Renal cortical epithelial cell (primary cell): Measurements from ENCODE around the gene ITGB2. TPM values are rescaled to one million over a fixed set of nuclear protein-coding genes. Genes with fewer than 3 reads are reported as not detected.
"Not testable (repeated sequence)": the region's sequence is repeated elsewhere in the genome, so short reads cannot be mapped to it uniquely, and the experiment has no call there.

Experiments
- DNase-seq: peaks from one replicate; pipeline ENCODE4 v3.0.0-alpha.2; 2011; ENCODE audit warnings: low read depth
- total RNA-seq: library from RNA; depleted of rRNA; stranded (reverse); fragments of >200 nt; gene quantifications from 2 replicates; pipeline ENCODE4 v1.2.3, GENCODE V29; 2014

ITGB2 gene
- total RNA-seq, 1 donor from 2014 or later: 8.8 TPM

GRCh38 chr21:44926331-44927101 lies 5.8 kb upstream of the ITGB2 start:
- DNase-seq: peak; percentile 71

GRCh38 chr21:44925378-44925755 lies 4.7 kb upstream of the ITGB2 start:
- no peak for DNase-seq

GRCh38 chr21:44924606-44925377 lies 4.1 kb upstream of the ITGB2 start:
- DNase-seq: peak; percentile 81

GRCh38 chr21:44923480-44924084 lies 2.9 kb upstream of the ITGB2 start:
- DNase-seq: no peak

- DNase-seq: no peak
Measured at GRCh38 chr21:44921928-44922327, 1.2 kb upstream of the ITGB2 start.

DNA sequence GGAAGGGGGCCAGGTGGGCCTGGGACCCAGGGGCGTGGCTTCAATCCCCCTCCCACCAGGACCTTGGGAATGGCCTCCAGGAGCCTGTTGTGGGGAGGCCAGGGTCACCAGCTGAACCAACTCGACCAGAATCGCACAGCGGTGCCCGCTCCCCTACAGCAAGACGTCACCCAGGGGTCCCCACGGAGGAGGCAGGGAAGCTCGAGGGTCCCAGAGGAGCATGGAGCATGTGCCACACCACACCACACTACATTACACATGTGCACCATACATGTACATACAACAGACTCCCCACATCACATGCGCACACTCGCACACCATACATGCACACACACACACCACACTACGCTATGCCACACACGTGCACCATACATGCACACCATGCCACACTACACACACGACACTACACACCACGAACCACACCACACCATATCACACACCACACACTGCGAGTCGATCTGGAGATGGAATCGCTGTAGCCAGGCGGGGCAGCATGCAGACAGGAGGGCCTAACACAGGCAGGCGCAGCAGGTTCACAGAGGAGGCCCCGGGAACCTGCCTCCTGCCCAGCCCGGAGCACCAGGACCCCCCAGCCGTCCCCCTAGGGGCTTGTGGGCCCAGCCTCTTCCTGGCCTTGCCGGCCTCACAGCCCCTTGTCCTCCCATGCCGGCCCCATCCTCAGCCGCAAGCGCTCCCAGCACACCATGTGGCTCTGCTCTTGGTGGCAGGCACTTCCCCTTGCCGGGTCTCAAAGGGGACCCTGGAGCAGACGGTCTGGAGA lies 596 bp downstream of the ITGB2 start:
- DNase-seq: no peak

DNA sequence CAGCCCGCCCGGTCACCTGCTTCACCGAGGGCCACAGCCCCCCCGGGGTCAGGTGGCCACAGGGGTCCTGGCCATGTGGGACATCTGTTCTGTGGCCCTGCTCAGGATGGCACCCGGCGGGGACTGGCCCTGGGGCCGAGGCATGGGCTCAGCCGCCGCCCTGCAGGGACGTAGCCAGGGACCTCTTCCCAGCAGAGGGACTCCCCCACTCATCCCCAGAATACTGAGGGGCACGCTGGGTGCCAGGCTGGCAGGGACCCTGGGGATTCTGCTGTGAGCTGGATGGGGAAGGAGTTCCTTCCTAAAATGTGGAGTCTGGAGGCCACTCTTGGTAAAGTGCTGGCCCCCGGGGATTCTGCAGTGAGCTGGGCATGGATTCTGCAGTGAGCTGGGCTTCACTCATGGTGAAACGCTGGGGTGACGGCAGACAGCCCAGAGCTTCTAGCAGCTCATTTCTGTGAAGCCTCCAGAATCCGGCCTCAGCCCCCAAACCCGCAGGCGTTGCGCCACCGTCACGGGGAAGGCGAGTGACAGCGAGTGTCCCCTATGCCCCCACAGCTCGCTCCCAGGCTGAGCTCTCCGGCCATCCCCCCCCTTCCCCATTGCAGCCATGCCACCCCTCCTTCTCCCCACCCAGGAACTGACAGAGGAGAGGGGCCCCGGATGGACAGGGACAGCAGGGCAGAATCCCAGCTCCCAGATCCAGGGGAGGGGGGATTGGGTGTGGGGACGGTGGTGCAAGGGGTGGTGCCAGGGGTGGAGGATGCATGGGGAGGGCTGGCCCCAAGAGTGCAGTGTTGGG lies 1.4 kb downstream of the ITGB2 start:
- no peak for DNase-seq

DNA sequence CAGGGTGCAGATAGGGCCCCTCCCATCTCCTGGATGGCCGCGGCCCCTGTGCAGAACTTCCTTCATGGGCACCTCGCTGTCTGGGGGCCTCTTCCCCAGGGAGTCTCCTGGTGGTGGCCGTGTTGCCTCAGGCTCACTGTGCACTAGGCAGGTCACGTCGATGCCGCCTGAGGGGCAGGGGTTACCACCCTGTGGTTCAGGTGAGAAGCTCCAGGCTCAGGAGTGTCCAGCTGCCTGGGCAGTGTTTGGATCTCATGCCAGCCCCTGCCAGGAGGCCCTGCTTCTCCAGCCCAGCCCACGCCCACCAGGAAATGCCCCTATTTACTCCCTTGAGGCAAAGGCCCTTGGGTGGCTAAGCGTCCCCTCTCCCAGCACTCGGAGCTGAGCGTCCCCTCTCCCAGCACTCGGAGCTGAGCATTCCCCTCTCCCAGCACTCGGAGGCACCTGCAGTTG lies 2.1 kb downstream of the ITGB2 start:
- DNase-seq: no peak

DNA sequence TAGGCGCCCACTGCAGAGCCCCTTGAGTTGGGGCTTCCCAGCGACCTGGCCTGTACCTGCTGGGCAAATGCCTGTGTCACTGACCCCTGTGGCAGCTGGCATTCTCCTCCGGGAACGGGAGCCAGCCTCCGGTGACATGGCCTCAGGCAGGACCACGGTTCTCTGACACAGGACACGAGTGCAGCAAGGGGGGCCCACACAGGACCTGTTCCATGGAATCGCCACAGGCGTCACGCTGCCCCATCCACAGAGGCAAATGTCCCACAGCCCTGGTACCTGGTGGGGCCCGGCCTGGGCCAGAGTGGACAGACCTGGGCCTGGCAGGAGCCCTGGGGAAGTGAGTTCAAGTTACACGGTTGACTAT lies 2.6 kb downstream of the ITGB2 start:
- no peak for DNase-seq

DNA sequence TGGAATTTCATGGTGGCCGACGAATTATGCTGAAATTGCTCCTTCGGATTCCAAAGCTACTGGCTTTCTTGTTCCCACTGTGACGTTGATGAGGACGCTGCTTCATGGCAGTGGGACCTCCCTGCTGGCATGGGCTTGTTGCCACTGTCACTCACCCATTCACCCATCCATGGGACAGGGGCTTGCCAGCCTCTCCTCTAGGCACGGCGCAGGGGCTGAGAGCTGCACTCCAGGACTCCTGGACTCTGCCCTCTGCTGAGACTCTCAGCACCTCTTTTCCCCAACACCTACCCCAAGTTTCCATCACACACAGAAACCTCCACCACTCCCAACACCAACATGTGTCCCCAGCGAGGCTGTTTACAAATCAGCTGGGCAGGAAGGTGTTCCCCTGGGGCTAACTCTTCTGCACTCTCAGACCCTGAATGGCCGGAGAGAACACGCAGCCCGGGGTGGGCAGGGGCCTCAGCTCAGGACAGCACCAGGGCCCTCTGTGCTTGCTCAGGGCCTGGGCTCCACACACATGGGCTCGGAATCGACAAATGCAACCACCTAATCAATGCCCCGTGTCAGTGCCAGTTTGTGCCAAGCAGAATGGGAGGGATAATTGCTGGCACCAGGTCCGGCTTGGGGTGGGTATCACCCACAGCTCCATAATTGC lies 3.1 kb downstream of the ITGB2 start:
- DNase-seq: no peak

DNA sequence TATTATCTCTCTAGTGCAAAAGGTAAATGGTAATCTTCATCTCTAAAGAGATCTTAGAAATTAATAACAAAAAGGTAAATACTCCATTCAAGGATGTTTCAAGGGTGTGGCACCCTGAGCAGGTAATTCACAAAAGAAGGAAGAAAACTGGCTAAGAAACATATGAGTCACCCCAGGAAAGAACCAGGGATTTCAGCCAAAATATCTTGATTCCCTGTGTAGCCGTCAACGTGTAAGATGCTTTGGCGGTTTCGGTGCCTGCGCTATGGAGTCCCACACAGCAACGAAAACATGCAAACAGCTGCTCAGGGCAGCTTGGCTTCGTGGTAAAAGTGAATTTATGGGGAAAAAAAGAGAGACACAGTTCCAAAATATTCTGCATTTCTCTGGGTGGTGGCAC lies 3.7 kb downstream of the ITGB2 start:
- DNase-seq: peak; percentile 7

DNA sequence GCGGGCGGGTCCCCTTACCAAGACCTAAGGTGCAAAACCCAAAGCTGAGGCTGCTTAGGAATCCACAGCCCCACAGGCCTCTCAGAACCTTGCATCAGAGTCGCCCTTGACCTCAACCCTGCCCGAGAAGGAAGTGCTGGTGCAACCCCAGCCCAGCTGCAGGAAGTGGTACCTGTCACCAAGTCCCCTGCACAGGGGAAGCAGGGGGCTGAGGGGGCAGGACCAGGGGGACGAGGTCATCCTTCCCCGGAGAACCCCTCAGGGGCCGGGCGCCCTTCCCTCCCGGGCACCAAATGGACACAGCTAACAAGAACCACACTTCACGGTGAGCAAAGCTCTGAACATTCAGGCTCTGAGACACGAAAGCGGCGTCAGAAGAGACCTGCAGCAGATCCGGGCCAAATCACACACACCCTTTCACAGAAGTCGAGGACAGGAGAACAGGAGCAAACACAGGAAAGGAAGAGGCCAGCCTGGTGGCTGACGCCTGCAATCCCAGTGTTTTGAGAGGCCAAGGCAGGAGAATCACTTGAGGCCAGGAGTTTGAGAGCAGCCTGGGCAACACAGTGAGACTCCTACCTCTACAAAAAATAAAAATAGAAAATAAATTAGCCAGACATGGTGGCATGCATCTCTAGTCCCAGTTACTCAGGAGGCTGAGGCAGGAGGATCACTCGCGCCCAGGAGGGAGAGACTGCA lies 6.4 kb downstream of the ITGB2 start:
- no peak for DNase-seq

DNA sequence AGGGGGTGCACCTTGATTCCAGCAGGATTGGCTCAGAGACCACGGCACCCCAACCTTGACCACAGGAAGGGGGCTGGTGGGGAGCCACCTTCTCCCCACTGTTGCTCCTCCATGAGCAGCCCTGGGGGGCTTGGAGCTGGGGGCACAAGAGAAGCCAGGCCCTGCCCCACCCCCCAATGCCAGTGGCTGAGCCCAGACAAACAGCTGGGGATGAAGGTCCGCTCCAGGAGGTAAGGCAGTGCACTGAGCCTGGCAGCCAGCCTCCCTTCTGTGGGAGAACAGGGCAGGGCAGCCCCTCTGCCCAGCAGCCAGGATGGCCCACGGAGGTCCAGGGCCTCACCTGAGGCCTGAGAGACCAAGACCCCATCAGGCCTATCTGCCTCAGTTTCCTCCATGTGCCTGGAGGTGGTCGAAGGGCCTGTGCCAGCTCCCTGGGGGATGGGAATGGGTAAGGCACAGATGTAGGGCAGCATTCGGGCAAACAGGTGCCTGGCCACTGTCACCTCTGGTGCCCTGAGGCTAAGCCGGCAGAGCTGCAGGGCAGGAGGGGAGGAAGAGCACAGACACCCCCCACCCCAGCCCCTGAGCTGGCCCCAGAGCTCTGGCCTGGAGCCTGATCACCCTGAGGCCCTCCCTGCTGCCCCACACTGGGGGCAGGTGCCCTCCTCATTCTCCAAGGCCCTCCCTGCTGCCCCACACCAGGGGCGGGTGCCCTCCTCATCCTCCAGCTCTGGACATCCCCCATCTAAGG lies 7.1 kb downstream of the ITGB2 start:
- DNase-seq: no peak

GRCh38 chr21:44912506-44913412 lies 7.9 kb downstream of the ITGB2 start:
- DNase-seq: not testable (repeated sequence)

DNA sequence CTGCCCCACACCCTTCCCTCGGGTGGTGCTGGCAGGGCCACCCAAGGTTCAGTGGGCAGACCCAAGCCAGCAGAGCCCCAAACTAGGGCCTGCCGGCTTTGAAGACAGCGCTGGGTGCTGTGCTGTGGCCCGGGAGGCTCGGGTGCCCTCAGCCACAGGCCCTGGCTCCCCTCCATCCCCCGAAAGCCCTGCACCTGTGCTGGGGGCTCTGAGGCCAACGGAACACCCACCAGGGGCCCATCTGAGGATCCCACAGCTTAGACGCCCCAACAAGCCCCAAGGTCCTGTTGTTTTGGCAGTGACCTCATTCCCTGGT lies 8.6 kb downstream of the ITGB2 start:
- no peak for DNase-seq

DNA sequence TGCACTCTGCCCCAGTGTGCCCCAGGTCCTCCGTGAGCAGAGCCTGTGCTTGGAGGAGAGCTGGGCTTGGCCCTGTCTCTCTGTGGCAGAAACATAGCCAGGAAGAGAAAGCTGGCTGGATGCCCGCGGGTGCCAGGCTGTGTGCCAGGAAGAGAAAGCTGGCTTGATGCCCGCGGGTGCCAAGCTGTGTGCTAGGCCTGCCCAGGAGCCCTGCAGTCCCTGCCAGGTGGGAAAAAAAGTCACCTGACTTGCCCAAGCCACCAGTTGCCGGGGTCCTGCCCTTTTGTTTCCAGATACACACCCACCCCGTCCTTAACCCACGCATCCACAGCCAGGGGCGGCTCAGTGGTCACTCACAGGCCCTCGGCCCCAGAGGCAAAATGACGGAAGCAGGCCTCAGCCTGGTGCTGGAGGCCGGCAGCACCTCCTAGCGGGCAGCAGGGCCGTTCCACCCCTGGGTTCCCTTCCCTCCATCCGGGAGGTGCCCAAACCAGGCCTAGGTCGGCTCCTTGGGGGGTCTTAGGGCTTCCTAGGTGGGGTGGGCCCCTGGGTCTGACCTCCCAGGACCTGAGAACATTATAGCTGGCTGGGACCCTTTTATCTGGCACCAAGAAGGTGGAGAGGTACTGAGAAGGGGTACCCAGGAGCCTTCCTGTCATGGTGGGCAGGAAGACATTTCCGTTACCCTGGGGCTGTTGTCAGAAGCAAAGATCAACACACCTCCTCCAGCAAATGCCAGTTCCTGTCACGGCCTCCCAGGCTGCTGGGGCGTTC lies 9.1 kb downstream of the ITGB2 start:
- DNase-seq: peak; percentile 85

DNA sequence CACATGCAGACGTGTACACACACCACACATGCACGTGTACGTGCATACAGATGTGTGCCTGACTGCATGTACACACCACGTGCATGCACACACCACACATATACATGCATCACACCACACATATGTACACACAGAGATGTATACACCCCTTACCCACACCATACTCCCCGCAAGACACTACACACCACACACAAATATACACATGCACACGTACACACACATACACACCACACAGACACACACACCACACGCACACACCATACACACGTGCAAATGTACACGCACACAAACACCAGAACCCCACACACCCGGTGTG lies 9.7 kb downstream of the ITGB2 start:
- DNase-seq: no peak
